ENCODE measurements around the gene MBOAT2.

Gene MBOAT2

DNA sequence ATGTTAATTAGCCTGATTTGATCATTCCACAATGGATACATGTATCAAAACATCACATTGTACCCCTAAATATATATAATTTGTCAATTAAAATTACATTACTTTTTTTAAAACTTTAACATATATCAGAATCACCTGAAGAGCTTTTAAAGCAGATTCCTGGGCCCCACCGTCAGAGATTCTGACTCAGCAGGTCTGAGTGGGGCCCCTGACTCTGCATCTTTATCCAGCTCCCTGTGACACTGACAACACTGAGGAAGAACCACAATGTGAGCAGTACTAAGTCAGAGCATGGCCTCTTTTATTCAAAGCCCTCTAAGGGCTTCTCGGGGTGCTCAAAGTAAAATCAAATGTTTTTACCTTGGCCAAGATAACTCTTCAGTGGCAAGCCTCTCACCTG lies 175.8 kb downstream of the MBOAT2 start:
- Histone ChIP-seq H3K79me2 (ENCODE audit: low read length) (peaks cover 15% of the 10 kb centered on the region), H4K20me1 (ENCODE audit: insufficient read depth, low read length) (0 out of 2 replicates have a peak, but pooled peaks cover 3% of the 10 kb centered on the region), H3K9me3 (ENCODE audit: insufficient read depth, low read length) (no peaks in the 10 kb centered on the region), H3K4me3 (ENCODE audit: low read length) (no peak overlapping the region), H3K36me3 (replicated peaks; ENCODE audit: low read depth, low read length) (no peaks in the 10 kb centered on the region), H3K27me3 (ENCODE audit: low read depth, low read length) (no peaks in the 10 kb centered on the region), H3K9ac (ENCODE audit: low read length) (no peak overlapping the region), H3K4me1 (ENCODE audit: low read length) (no peaks in the 10 kb centered on the region), H3K27ac (ENCODE audit: low read length) (no peak overlapping the region), H3K4me2 (ENCODE audit: low read length) (no peak overlapping the region), H2AFZ (ENCODE audit: low read depth, low read length) (no peak overlapping the region)
- TF ChIP-seq EZH2phosphoT487 (IDR thresholded peaks at IDR 0.05; ENCODE audit: low read depth), result no peak
- TF ChIP-seq, protein P1, sequence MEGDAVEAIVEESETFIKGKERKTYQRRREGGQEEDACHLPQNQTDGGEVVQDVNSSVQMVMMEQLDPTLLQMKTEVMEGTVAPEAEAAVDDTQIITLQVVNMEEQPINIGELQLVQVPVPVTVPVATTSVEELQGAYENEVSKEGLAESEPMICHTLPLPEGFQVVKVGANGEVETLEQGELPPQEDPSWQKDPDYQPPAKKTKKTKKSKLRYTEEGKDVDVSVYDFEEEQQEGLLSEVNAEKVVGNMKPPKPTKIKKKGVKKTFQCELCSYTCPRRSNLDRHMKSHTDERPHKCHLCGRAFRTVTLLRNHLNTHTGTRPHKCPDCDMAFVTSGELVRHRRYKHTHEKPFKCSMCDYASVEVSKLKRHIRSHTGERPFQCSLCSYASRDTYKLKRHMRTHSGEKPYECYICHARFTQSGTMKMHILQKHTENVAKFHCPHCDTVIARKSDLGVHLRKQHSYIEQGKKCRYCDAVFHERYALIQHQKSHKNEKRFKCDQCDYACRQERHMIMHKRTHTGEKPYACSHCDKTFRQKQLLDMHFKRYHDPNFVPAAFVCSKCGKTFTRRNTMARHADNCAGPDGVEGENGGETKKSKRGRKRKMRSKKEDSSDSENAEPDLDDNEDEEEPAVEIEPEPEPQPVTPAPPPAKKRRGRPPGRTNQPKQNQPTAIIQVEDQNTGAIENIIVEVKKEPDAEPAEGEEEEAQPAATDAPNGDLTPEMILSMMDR (IDR thresholded peaks at IDR 0.05; ENCODE audit: low read depth, low read length), result no peak

- Histone ChIP-seq H3K9ac (ENCODE audit: low read length) (no peak overlapping the region), H3K9me3 (ENCODE audit: insufficient read depth, low read length) (no peaks in the 10 kb centered on the region), H4K20me1 (ENCODE audit: insufficient read depth, low read length) (no peaks in the 10 kb centered on the region), H3K79me2 (ENCODE audit: low read length) (no peaks in the 10 kb centered on the region), H3K36me3 (replicated peaks; ENCODE audit: low read depth, low read length) (no peaks in the 10 kb centered on the region), H3K27me3 (ENCODE audit: low read depth, low read length) (no peaks in the 10 kb centered on the region), H3K27ac (ENCODE audit: low read length) (no peak overlapping the region), H3K4me1 (ENCODE audit: low read length) (no peaks in the 10 kb centered on the region), H3K4me3 (ENCODE audit: low read length) (no peak overlapping the region), H2AFZ (ENCODE audit: low read depth, low read length) (no peak overlapping the region), H3K4me2 (ENCODE audit: low read length) (no peak overlapping the region)
- TF ChIP-seq, protein P1 (IDR thresholded peaks at IDR 0.05; ENCODE audit: low read depth, low read length), result no peak
- TF ChIP-seq EZH2phosphoT487 (IDR thresholded peaks at IDR 0.05; ENCODE audit: low read depth), result no peak
These were observed 181.3 kb downstream of the MBOAT2 start for GRCh38 chr2:8822218-8822617.

DNA sequence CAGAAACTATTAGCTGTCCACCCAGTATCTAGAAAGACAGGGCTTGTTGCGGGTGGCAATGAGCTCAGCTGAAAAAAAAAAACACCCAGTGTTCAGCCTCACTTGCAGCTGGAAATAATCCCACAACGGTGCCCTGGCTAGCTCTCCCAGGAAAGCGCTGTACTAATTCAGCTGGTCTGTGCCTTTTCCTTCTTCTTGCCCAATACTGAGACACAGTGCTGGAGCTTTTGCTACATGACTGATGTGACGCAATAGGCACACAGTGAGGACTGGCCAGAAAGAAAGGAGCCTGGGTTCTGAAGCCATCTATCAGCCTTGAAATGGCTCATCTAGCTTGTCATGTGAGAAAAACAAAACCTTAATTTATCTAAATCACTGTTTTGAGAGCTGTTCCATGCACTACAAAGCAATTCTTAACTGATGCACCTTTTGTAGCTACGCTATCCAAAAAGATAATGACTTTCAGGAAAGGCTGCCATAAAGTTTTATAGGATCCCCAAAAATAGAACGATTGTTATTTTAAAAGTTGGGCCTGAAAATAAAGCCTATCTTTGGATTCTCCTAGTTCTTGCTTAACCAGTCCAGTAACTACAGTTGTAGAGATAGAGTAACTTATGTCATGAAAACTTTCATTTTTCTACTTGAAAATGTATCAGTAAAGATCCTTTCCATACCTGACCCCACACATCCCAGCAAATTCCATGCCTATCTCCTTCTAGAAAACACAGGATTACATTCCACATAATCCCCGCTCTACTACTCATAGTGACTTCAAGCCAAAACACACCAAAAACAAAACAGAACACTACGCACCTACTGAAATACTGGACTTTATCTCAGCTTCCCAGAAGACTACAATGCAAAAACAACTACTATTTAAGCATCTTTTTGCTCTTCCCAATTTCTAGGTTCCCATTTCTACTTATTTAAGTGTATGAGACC lies 181.9 kb downstream of the MBOAT2 start:
- H3K27ac ChIP-seq (ENCODE audit: low read length), result no peak overlapping the region
- H3K4me3 ChIP-seq (ENCODE audit: low read length), result no peak overlapping the region

DNA sequence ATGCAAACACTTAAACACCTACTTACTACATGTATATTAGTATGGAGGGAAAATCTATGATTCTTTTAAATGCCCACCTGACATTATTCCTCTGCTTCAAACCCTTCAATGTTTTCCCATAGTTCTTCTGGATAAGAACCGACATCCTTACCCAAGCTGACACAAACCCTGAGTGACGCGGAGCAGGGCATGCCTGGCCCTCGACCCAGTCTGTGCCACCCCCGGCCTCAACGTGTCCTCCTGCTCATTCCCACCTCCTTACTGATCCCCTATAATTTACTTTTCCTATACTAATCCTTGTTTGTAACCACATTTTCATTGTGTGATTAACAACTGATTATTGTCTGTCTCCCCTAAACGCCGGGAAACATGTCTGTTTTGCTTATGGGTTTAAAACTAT lies 183.5 kb downstream of the MBOAT2 start:
- Histone ChIP-seq H4K20me1 (ENCODE audit: insufficient read depth, low read length) (no peaks in the 10 kb centered on the region), H3K27ac (ENCODE audit: low read length) (no peak overlapping the region), H3K9ac (ENCODE audit: low read length) (no peak overlapping the region), H3K36me3 (replicated peaks; ENCODE audit: low read depth, low read length) (no peaks in the 10 kb centered on the region), H3K79me2 (ENCODE audit: low read length) (no peaks in the 10 kb centered on the region), H3K4me2 (ENCODE audit: low read length) (no peak overlapping the region), H3K27me3 (ENCODE audit: low read depth, low read length) (no peaks in the 10 kb centered on the region), H3K9me3 (ENCODE audit: insufficient read depth, low read length) (no peaks in the 10 kb centered on the region), H2AFZ (ENCODE audit: low read depth, low read length) (no peak overlapping the region), H3K4me3 (ENCODE audit: low read length) (no peak overlapping the region), H3K4me1 (ENCODE audit: low read length) (no peaks in the 10 kb centered on the region)
- TF ChIP-seq EZH2phosphoT487 (IDR thresholded peaks at IDR 0.05; ENCODE audit: low read depth), result no peak
- TF ChIP-seq, protein P1 (IDR thresholded peaks at IDR 0.05; ENCODE audit: low read depth, low read length), result no peak

More for the DNA sequence above, 181.9 kb downstream of the MBOAT2 start:
- Histone ChIP-seq H4K20me1 (ENCODE audit: insufficient read depth, low read length) (no peaks in the 10 kb centered on the region), H3K9ac (ENCODE audit: low read length) (no peak overlapping the region), H3K27me3 (ENCODE audit: low read depth, low read length) (no peaks in the 10 kb centered on the region), H3K9me3 (ENCODE audit: insufficient read depth, low read length) (no peaks in the 10 kb centered on the region), H3K4me2 (ENCODE audit: low read length) (no peak overlapping the region), H2AFZ (ENCODE audit: low read depth, low read length) (no peak overlapping the region), H3K4me1 (ENCODE audit: low read length) (no peaks in the 10 kb centered on the region), H3K36me3 (replicated peaks; ENCODE audit: low read depth, low read length) (no peaks in the 10 kb centered on the region), H3K79me2 (ENCODE audit: low read length) (no peaks in the 10 kb centered on the region)
- TF ChIP-seq, protein P1 (IDR thresholded peaks at IDR 0.05; ENCODE audit: low read depth, low read length), result no peak
- TF ChIP-seq EZH2phosphoT487 (IDR thresholded peaks at IDR 0.05; ENCODE audit: low read depth), result no peak

All from OCI-LY3 (cell line).